Measurements from ENCODE around the gene DCHS2. TPM values are rescaled to one million over a fixed set of nuclear protein-coding genes. Genes with fewer than 3 reads are reported as not detected.

DCHS2 gene
- polyA plus RNA-seq, 3 donors, result under 0.01 to 0.12 (median 0.01) TPM

- no peak overlapping the region for H3K27ac ChIP-seq (ENCODE audit: low read depth, low read length)
- 62 to 78% (median 73%) methylated on average over 5 of the region's 5 CpGs for WGBS, 3 donors
Observed at GRCh38 chr4:154497889-154498288, 6.3 kb upstream of the DCHS2 start.

- H3K27ac ChIP-seq (ENCODE audit: low read depth, low read length), result no peak overlapping the region
- 89 to 96% (median 95%) methylated on average over 2 of the region's 2 CpGs for WGBS, 3 donors
Observed at GRCh38 chr4:154495867-154496266, 4.3 kb upstream of the DCHS2 start.

GRCh38 chr4:154492288-154492687 is 689 bp upstream of the DCHS2 start:
- H3K27ac ChIP-seq (ENCODE audit: low read depth, low read length), result no peak overlapping the region
- 13 to 23% (median 15%) methylated on average over 14 to 16 of the region's 16 CpGs for WGBS, 3 donors

GRCh38 chr4:154490583-154491340 is 837 bp downstream of the DCHS2 start:
- H3K27ac ChIP-seq (ENCODE audit: low read depth, low read length), result no peak overlapping the region
- WGBS, 3 donors, result 3 to 4% (median 4%) methylated on average over 74 to 76 of the region's 76 CpGs

- 2 to 7% (median 4%) methylated on average over 39 to 55 of the region's 55 CpGs for whole genome bisulfite sequencing, 3 donors
- H3K27ac ChIP-seq (ENCODE audit: low read depth, low read length), result no peak overlapping the region
Observed at GRCh38 chr4:154490234-154490582, 1.4 kb downstream of the DCHS2 start.

- H3K27ac ChIP-seq (ENCODE audit: low read depth, low read length), result no peak overlapping the region
- WGBS, 3 donors, result 48 to 57% (median 52%) methylated on average over 55 to 56 of the region's 56 CpGs
Observed at GRCh38 chr4:154489558-154490233, 1.9 kb downstream of the DCHS2 start.

- 72 to 86% (median 79%) methylated on average over 4 of the region's 4 CpGs for WGBS, 3 donors
- no peak overlapping the region for H3K27ac ChIP-seq (ENCODE audit: low read depth, low read length)
Observed at GRCh38 chr4:154487145-154487544, 4.5 kb downstream of the DCHS2 start.

- WGBS, 3 donors, result 35 to 52% (median 46%) methylated on average over 4 of the region's 4 CpGs
- no peak overlapping the region for H3K27ac ChIP-seq (ENCODE audit: low read depth, low read length)
Observed at GRCh38 chr4:154485127-154485773, 6.3 kb downstream of the DCHS2 start.

GRCh38 chr4:154478547-154478946 is 13.1 kb downstream of the DCHS2 start:
- 89 to 93% (median 90%) methylated on average over 4 of the region's 4 CpGs for WGBS, 3 donors
- H3K27ac ChIP-seq (ENCODE audit: low read depth, low read length), result no peak overlapping the region

GRCh38 chr4:154478128-154478527 is 13.5 kb downstream of the DCHS2 start:
- 91 to 95% (median 92%) methylated on average over 2 of the region's 2 CpGs for WGBS, 3 donors

GRCh38 chr4:154476232-154476631 is 15.4 kb downstream of the DCHS2 start:
- 58 to 72% (median 69%) methylated on average over 1 of the region's 1 CpG for WGBS, 3 donors
- H3K27ac ChIP-seq (ENCODE audit: low read depth, low read length), result no peak overlapping the region

More at GRCh38 chr4:154478128-154478527, 13.5 kb downstream of the DCHS2 start:
- no peak overlapping the region for H3K27ac ChIP-seq (ENCODE audit: low read depth, low read length)

GRCh38 chr4:154475820-154476219 is 15.8 kb downstream of the DCHS2 start:
- WGBS, 3 donors, result 18 to 38% (median 23%) methylated on average over 1 of the region's 1 CpG
- H3K27ac ChIP-seq (ENCODE audit: low read depth, low read length), result no peak overlapping the region

- 75 to 79% (median 77%) methylated on average over 6 of the region's 6 CpGs for WGBS, 3 donors
Observed at GRCh38 chr4:154473497-154473896, 18.1 kb downstream of the DCHS2 start.

GRCh38 chr4:154472858-154473257 is 18.7 kb downstream of the DCHS2 start:
- WGBS, 3 donors, result 77 to 93% (median 80%) methylated on average over 1 of the region's 1 CpG
- H3K27ac ChIP-seq (ENCODE audit: low read depth, low read length), result no peak overlapping the region

More at GRCh38 chr4:154473497-154473896, 18.1 kb downstream of the DCHS2 start:
- no peak overlapping the region for H3K27ac ChIP-seq (ENCODE audit: low read depth, low read length)

GRCh38 chr4:154471526-154472331 is 19.9 kb downstream of the DCHS2 start:
- 40 to 55% (median 52%) methylated on average over 4 of the region's 4 CpGs for WGBS, 3 donors
- H3K27ac ChIP-seq (ENCODE audit: low read depth, low read length), result no peak overlapping the region

GRCh38 chr4:154471032-154471431 is 20.6 kb downstream of the DCHS2 start:
- 47 to 60% (median 48%) methylated on average over 2 of the region's 2 CpGs for WGBS, 3 donors
- no peak overlapping the region for H3K27ac ChIP-seq (ENCODE audit: low read depth, low read length)

- H3K27ac ChIP-seq (ENCODE audit: low read depth, low read length), result no peak overlapping the region
- WGBS, 3 donors, result 71 to 77% (median 72%) methylated on average over 1 of the region's 1 CpG
Observed at GRCh38 chr4:154467886-154468285, 23.7 kb downstream of the DCHS2 start.

- H3K27ac ChIP-seq (ENCODE audit: low read depth, low read length), result no peak overlapping the region
- 58 to 86% (median 84%) methylated on average over 5 of the region's 5 CpGs for WGBS, 3 donors
Observed at GRCh38 chr4:154466336-154466735, 25.3 kb downstream of the DCHS2 start.
